Measurements from ENCODE around the gene FNDC4. TPM values are rescaled to one million over a fixed set of nuclear protein-coding genes. Genes with fewer than 3 reads are reported as not detected.

Gene FNDC4
- total RNA-seq (2022; extraction: Qiagen RNA extraction; ENCODE audit: low read depth) = 3.3 to 4.6 TPM (median 4.0 TPM) in 5 replicates

GRCh38 chr2:27494944-27495554 is at the start of gene FNDC4:
TSS of gene FNDC4 (minus strand) at chr2:27495200. CDS start at chr2:27494679, 521 bp downstream.

GRCh38 chr2:27496357-27497287 is 1.6 kb upstream of the FNDC4 start, which contains the start of gene GCKR:
TSS of gene GCKR (plus strand) at chr2:27496839. CDS start at chr2:27496905, 66 bp downstream.

GRCh38 chr2:27489498-27490397 is 5.3 kb downstream of the FNDC4 start, which contains the start of gene IFT172:
TSS of gene IFT172 (minus strand) at chr2:27489743. CDS start at chr2:27489653, 90 bp downstream.

GRCh38 chr2:27441958-27442919 is 52.8 kb downstream of the FNDC4 start, which contains the start of gene KRTCAP3:
TSS of gene KRTCAP3 (plus strand) at chr2:27442381. CDS start at chr2:27442413, 32 bp downstream.

Other genes with a start within 250 kb of the FNDC4 start
- 2.6 to 3.8 TPM (median 3.4 TPM) in 5 replicates for gene SLC30A3, start 232.2 kb downstream of the FNDC4 start, total RNA-seq (2022; extraction: Qiagen RNA extraction; ENCODE audit: low read depth)
- not detected in 5 replicates for gene DNAJC5G, start 219.8 kb downstream of the FNDC4 start, total RNA-seq (2022; extraction: Qiagen RNA extraction; ENCODE audit: low read depth)
- gene TRIM54, start 212.8 kb downstream of the FNDC4 start, total RNA-seq (2022; extraction: Qiagen RNA extraction; ENCODE audit: low read depth) = 0.34 to 0.73 TPM (median 0.48 TPM) in 5 replicates
- 0.96 to 2.3 TPM (median 1.5 TPM) in 5 replicates for gene UCN, start 186.8 kb downstream of the FNDC4 start, total RNA-seq (2022; extraction: Qiagen RNA extraction; ENCODE audit: low read depth)
- 74.7 to 95.4 TPM (median 90.5 TPM) in 5 replicates for gene MPV17, start 172.1 kb downstream of the FNDC4 start, total RNA-seq (2022; extraction: Qiagen RNA extraction; ENCODE audit: low read depth)
- gene GTF3C2, start 138.4 kb downstream of the FNDC4 start, total RNA-seq (2022; extraction: Qiagen RNA extraction; ENCODE audit: low read depth) = 63.5 to 66.8 TPM (median 65.7 TPM) in 5 replicates
- gene EIF2B4, start 124.9 kb downstream of the FNDC4 start, total RNA-seq (2022; extraction: Qiagen RNA extraction; ENCODE audit: low read depth) = 56.2 to 66.4 TPM (median 65.0 TPM) in 5 replicates
- 131 to 146 TPM (median 141 TPM) in 5 replicates for gene SNX17, start 124.6 kb downstream of the FNDC4 start, total RNA-seq (2022; extraction: Qiagen RNA extraction; ENCODE audit: low read depth)
- 8.9 to 15.6 TPM (median 14.8 TPM) in 5 replicates for gene ZNF513, start 114.5 kb downstream of the FNDC4 start, total RNA-seq (2022; extraction: Qiagen RNA extraction; ENCODE audit: low read depth)
- 165 to 183 TPM (median 172 TPM) in 5 replicates for gene PPM1G, start 85.6 kb downstream of the FNDC4 start, total RNA-seq (2022; extraction: Qiagen RNA extraction; ENCODE audit: low read depth)
- gene NRBP1, start 66.6 kb downstream of the FNDC4 start, total RNA-seq (2022; extraction: Qiagen RNA extraction; ENCODE audit: low read depth) = 130 to 142 TPM (median 141 TPM) in 5 replicates
- gene KRTCAP3, start 52.8 kb downstream of the FNDC4 start, total RNA-seq (2022; extraction: Qiagen RNA extraction; ENCODE audit: low read depth) = 0.37 to 1.5 TPM (median 0.70 TPM) in 5 replicates
- gene IFT172, start 5.5 kb downstream of the FNDC4 start, total RNA-seq (2022; extraction: Qiagen RNA extraction; ENCODE audit: low read depth) = 9.8 to 12.3 TPM (median 10.6 TPM) in 5 replicates
- 0.15 to 0.91 TPM (median 0.33 TPM) in 5 replicates for gene GCKR, start 1.6 kb upstream of the FNDC4 start, total RNA-seq (2022; extraction: Qiagen RNA extraction; ENCODE audit: low read depth)
- 13.6 to 18.2 TPM (median 16.8 TPM) in 5 replicates for gene ZNF512, start 87.8 kb upstream of the FNDC4 start, total RNA-seq (2022; extraction: Qiagen RNA extraction; ENCODE audit: low read depth)
- gene CCDC121, start 133.8 kb upstream of the FNDC4 start, total RNA-seq (2022; extraction: Qiagen RNA extraction; ENCODE audit: low read depth) = 3.1 to 3.7 TPM (median 3.5 TPM) in 5 replicates
- gene GPN1, start 133.8 kb upstream of the FNDC4 start, total RNA-seq (2022; extraction: Qiagen RNA extraction; ENCODE audit: low read depth) = 54.6 to 60.9 TPM (median 57.7 TPM) in 5 replicates
- gene SUPT7L, start 168.4 kb upstream of the FNDC4 start, total RNA-seq (2022; extraction: Qiagen RNA extraction; ENCODE audit: low read depth) = 27.2 to 35.0 TPM (median 33.3 TPM) in 5 replicates
- 28.9 to 38.0 TPM (median 32.9 TPM) in 5 replicates for gene SLC4A1AP, start 168.7 kb upstream of the FNDC4 start, total RNA-seq (2022; extraction: Qiagen RNA extraction; ENCODE audit: low read depth)